ENCODE results near the gene DLGAP4.

Gene DLGAP4

GRCh38 chr20:36303831-36304230 is 2.3 kb upstream of the DLGAP4 start:
- no peak for TF ChIP-seq CTCF (IDR thresholded peaks at IDR 0.05; ENCODE audit: insufficient read depth, low read length, poor library complexity, severe bottlenecking)
- Histone ChIP-seq H3K36me3 (ENCODE audit: control insufficient read depth, insufficient read depth, low read length) (no peaks in the 10 kb centered on the region), H3K27me3 (replicated peaks; ENCODE audit: control insufficient read depth, insufficient read depth, low read length) (peaks cover 5% of the 10 kb centered on the region), H3K4me3 (replicated peaks; ENCODE audit: low read depth, low read length) (no peak overlapping the region)
- DNase-seq (ENCODE audit: extremely low read depth, insufficient read length) = no peak

GRCh38 chr20:36304786-36305495 is 1.2 kb upstream of the DLGAP4 start:
- DNase-seq (ENCODE audit: extremely low read depth, insufficient read length) = no peak
- Histone ChIP-seq H3K36me3 (ENCODE audit: control insufficient read depth, insufficient read depth, low read length) (no peaks in the 10 kb centered on the region), H3K4me3 (replicated peaks; ENCODE audit: low read depth, low read length) (no peak overlapping the region), H3K27me3 (replicated peaks; ENCODE audit: control insufficient read depth, insufficient read depth, low read length) (peaks cover 5% of the 10 kb centered on the region)
- TF ChIP-seq CTCF (IDR thresholded peaks at IDR 0.05; ENCODE audit: insufficient read depth, low read length, poor library complexity, severe bottlenecking) = no peak

GRCh38 chr20:36306553-36307411 is 643 bp downstream of the DLGAP4 start:
- H3K27me3 ChIP-seq (replicated peaks; ENCODE audit: control insufficient read depth, insufficient read depth, low read length) = peaks cover 5% of the 10 kb centered on the region
- DNase-seq (ENCODE audit: extremely low read depth, insufficient read length) = no peak
- H3K4me3 ChIP-seq (replicated peaks; ENCODE audit: low read depth, low read length) = no peak overlapping the region
- TF ChIP-seq CTCF (IDR thresholded peaks at IDR 0.05; ENCODE audit: insufficient read depth, low read length, poor library complexity, severe bottlenecking) = no peak
- no peaks in the 10 kb centered on the region for H3K36me3 ChIP-seq (ENCODE audit: control insufficient read depth, insufficient read depth, low read length)

GRCh38 chr20:36307412-36308325 is 1.5 kb downstream of the DLGAP4 start:
- Histone ChIP-seq H3K4me3 (replicated peaks; ENCODE audit: low read depth, low read length) (no peak overlapping the region), H3K36me3 (ENCODE audit: control insufficient read depth, insufficient read depth, low read length) (no peaks in the 10 kb centered on the region), H3K27me3 (replicated peaks; ENCODE audit: control insufficient read depth, insufficient read depth, low read length) (peaks cover 5% of the 10 kb centered on the region)
- no peak for DNase-seq (ENCODE audit: extremely low read depth, insufficient read length)
- no peak for TF ChIP-seq CTCF (IDR thresholded peaks at IDR 0.05; ENCODE audit: insufficient read depth, low read length, poor library complexity, severe bottlenecking)

- H3K27me3 ChIP-seq (replicated peaks; ENCODE audit: control insufficient read depth, insufficient read depth, low read length) = peaks cover 2% of the 10 kb centered on the region
- DNase-seq (ENCODE audit: extremely low read depth, insufficient read length) = no peak
- no peak overlapping the region for H3K4me3 ChIP-seq (replicated peaks; ENCODE audit: low read depth, low read length)
- no peaks in the 10 kb centered on the region for H3K36me3 ChIP-seq (ENCODE audit: control insufficient read depth, insufficient read depth, low read length)
- TF ChIP-seq CTCF (IDR thresholded peaks at IDR 0.05; ENCODE audit: insufficient read depth, low read length, poor library complexity, severe bottlenecking) = no peak
Measured at GRCh38 chr20:36308353-36308752, 2.2 kb downstream of the DLGAP4 start.
